MCF 10A (cell line): ENCODE results near the gene IRF9. TPM values are rescaled to one million over a fixed set of nuclear protein-coding genes. Genes with fewer than 3 reads are reported as not detected.

Experiments used
- BruUV-seq: library from RNA; stranded (reverse); fragments of 400-500 nt; replicated peaks from 2 replicates; lab custom pipeline; 2021; lab: Mats Ljungman, UMichigan
- CTCF ChIA-PET: fragments of 300-600 bp; sonication (Branson Sonifier 250); formaldehyde crosslinking; extraction: SDS; loops from one replicate; lab custom pipeline; 2021; ENCODE audit warnings: antibody characterized with exemption, inconsistent platforms; lab: Yijun Ruan, JAX
- POLR2A ChIA-PET: fragments of 300-600, 350-650 bp; sonication (Branson Sonifier 250); formaldehyde crosslinking; extraction: SDS; loops from one replicate; lab custom pipeline; 2020; ENCODE audit warnings: antibody characterized with exemption, inconsistent platforms; lab: Yijun Ruan, JAX
- DNase-seq: peaks from one replicate; pipeline ENCODE4 v3.0.0-alpha.2; 2018; ENCODE audit not compliant: unreplicated experiment
- H3K27ac Mint-ChIP-seq: one replicate; pipeline ENCODE4 v1.8.0; 2022; ENCODE audit warnings: mild to moderate bottlenecking, low read depth, mixed read lengths; ENCODE audit not compliant: unreplicated experiment
- H3K27me3 Mint-ChIP-seq: one replicate; pipeline ENCODE4 v1.8.0; 2022; ENCODE audit warnings: mixed read lengths; ENCODE audit not compliant: insufficient read depth, unreplicated experiment
- H3K36me3 Mint-ChIP-seq: one replicate; pipeline ENCODE4 v1.8.0; 2022; ENCODE audit warnings: mild to moderate bottlenecking, moderate library complexity, mixed read lengths; ENCODE audit not compliant: insufficient read depth, unreplicated experiment
- H3K4me1 Mint-ChIP-seq: one replicate; pipeline ENCODE4 v1.8.0; 2022; ENCODE audit warnings: mixed read lengths; ENCODE audit not compliant: insufficient read depth, unreplicated experiment
- H3K4me3 Mint-ChIP-seq: one replicate; pipeline ENCODE4 v1.8.0; 2022; ENCODE audit warnings: mild to moderate bottlenecking, moderate library complexity, mixed read lengths; ENCODE audit not compliant: unreplicated experiment
- H3K9me3 Mint-ChIP-seq: one replicate; pipeline ENCODE4 v1.8.0; 2022; ENCODE audit warnings: mixed read lengths; ENCODE audit not compliant: unreplicated experiment
- CTCF ChIP-seq: fragments of 200-600 bp; IDR thresholded peaks from one replicate; pipeline ENCODE4 v1.8.0; 2022; ENCODE audit warnings: antibody characterized with exemption, mild to moderate bottlenecking; ENCODE audit not compliant: unreplicated experiment
- intact Hi-C: fragments of 100-400 bp; cut with micrococcal nuclease; formaldehyde crosslinking; loops from 2 replicates; pipeline ENCODE4 v1.14.1; 2022
- total RNA-seq: library from RNA; stranded (reverse); gene quantifications from 2 replicates; pipeline ENCODE4 v1.2.3, GENCODE V29; 2022

The IRF9 gene
- total RNA-seq, 1 experiment from 2014 or later = 13.6 TPM

- Mint-ChIP-seq H3K4me3 (no peak overlapping the region), H3K9me3 (no peaks in the 10 kb centered on the region), H3K27ac (no peak overlapping the region), H3K4me1 (peaks cover 11% of the 10 kb centered on the region), H3K36me3 (peaks cover 27% of the 10 kb centered on the region), H3K27me3 (no peaks in the 10 kb centered on the region)
- POLR2A ChIA-PET = interaction anchor here (0.7 to 5.7 kb wide), 4 partner anchors 8 to 52 kb away, joined by 3 to 41 read pairs (median 6); partner anchors contain the start of genes DCAF11, NRL, PSME1 and TM9SF1
- DNase-seq = no peak
- BruUV-seq = no TSS peak
- CTCF ChIA-PET = interaction anchor here (1.2 to 10.3 kb wide), 2 partner anchors 17 to 35 kb away, joined by 3 to 141 read pairs; partner anchors contain the start of gene IRF9
- TF ChIP-seq CTCF = no peak
- intact Hi-C loops = no loop called here
Measured at GRCh38 chr14:24143511-24143910, 17.6 kb upstream of the IRF9 start.

- Mint-ChIP-seq H3K4me3 (no peak overlapping the region), H3K27me3 (no peaks in the 10 kb centered on the region), H3K27ac (peak overlapping the region; percentile 7), H3K36me3 (peaks cover 27% of the 10 kb centered on the region), H3K4me1 (peaks cover 7% of the 10 kb centered on the region), H3K9me3 (no peaks in the 10 kb centered on the region)
- intact Hi-C loops = no loop called here
- ChIA-PET POLR2A (interaction anchor here (0.9 to 5.7 kb wide), 4 partner anchors 9 to 45 kb away, joined by 3 to 41 read pairs (median 6); partner anchors contain the start of genes DCAF11, NRL and PSME1), CTCF (interaction anchor here (0.6 to 10.3 kb wide), 3 partner anchors 16 to 287 kb away, joined by 3 to 141 read pairs (median 4); partner anchors contain the start of gene IRF9)
- no peak for DNase-seq
- BruUV-seq = no TSS peak
- no peak for TF ChIP-seq CTCF
Measured at GRCh38 chr14:24144451-24144850, 16.6 kb upstream of the IRF9 start.

GRCh38 chr14:24145219-24145618, 15.8 kb upstream of the IRF9 start:
- no peak for TF ChIP-seq CTCF
- Mint-ChIP-seq H3K27ac (peak overlapping the region; percentile 7), H3K4me1 (peaks cover 5% of the 10 kb centered on the region), H3K27me3 (no peaks in the 10 kb centered on the region), H3K9me3 (no peaks in the 10 kb centered on the region), H3K36me3 (peaks cover 28% of the 10 kb centered on the region), H3K4me3 (peak overlapping the region; percentile 98)
- POLR2A ChIA-PET = interaction anchor here (0.6 to 5.7 kb wide), 13 partner anchors 8 to 843 kb away, joined by 3 to 114 read pairs (median 5); partner anchors contain the start of genes DCAF11, GMPR2, IPO4 and NEDD8
- intact Hi-C loops = no loop called here
- DNase-seq = no peak
- CTCF ChIA-PET = interaction anchor here (0.6 to 10.3 kb wide), 6 partner anchors 9 to 286 kb away, joined by 3 to 141 read pairs (median 4); partner anchors contain the start of genes CARMIL3, IRF9, PCK2 and PSME1
- no TSS peak for BruUV-seq

- H3K4me1 Mint-ChIP-seq = peaks cover 5% of the 10 kb centered on the region
- intact Hi-C loops = loop anchor here (2.0 kb wide), 4 partner anchors 15 to 131 kb away; partner anchors contain the start of genes DCAF11, IRF9, NRL and PCK2
- CTCF ChIA-PET = interaction anchor here (0.5 to 10.3 kb wide), 11 partner anchors 10 to 584 kb away, joined by 3 to 141 read pairs (median 4); partner anchors contain the start of genes CARMIL3, DCAF11, IRF9 and NRL
- no TSS peak for BruUV-seq
- H3K27me3 Mint-ChIP-seq = no peaks in the 10 kb centered on the region
- H3K9me3 Mint-ChIP-seq = no peaks in the 10 kb centered on the region
- peaks cover 32% of the 10 kb centered on the region for H3K36me3 Mint-ChIP-seq
- TF ChIP-seq CTCF = no peak
- peak overlapping the region; percentile 98 for H3K4me3 Mint-ChIP-seq
- POLR2A ChIA-PET = interaction anchor here (0.5 to 5.7 kb wide), 23 partner anchors 9 to 1004 kb away, joined by 3 to 114 read pairs (median 4); partner anchors contain the start of genes CHMP4A, DCAF11, GMPR2 and IPO4
- DNase-seq = no peak
- H3K27ac Mint-ChIP-seq = peak overlapping the region; percentile 61
Measured at GRCh38 chr14:24145690-24146452, 15.2 kb upstream of the IRF9 start.
